BJ (cell line): ENCODE measurements around the gene SCGB1D1. TPM values are rescaled to one million over a fixed set of nuclear protein-coding genes. Genes with fewer than 3 reads are reported as not detected.
"Not testable (repeated sequence)": the region's sequence is repeated elsewhere in the genome, so short reads cannot be mapped to it uniquely, and the experiment has no call there.

ENCODE experiments used
- CTCF ChIA-PET: fragments of 350-600 bp; formaldehyde crosslinking; extraction: SDS; loops from one replicate; lab custom pipeline; 2021; ENCODE audit warnings: antibody characterized with exemption, inconsistent platforms; lab: Yijun Ruan, JAX
- POLR2A ChIA-PET: fragments of 300-600 bp; sonication (Branson Sonifier 250); formaldehyde crosslinking; extraction: SDS; loops from one replicate; lab custom pipeline; 2021; ENCODE audit warnings: antibody characterized with exemption; lab: Charles Lee
- DNase-seq: peaks from one replicate; pipeline ENCODE4 v3.0.0-alpha.2; 2011; ENCODE audit warnings: low read depth
- H3K27me3 ChIP-seq: 2 replicates; pipeline ENCODE4 v1.6.0; 2011; ENCODE audit warnings: low read length; ENCODE audit not compliant: control insufficient read depth, insufficient read depth
- H3K36me3 ChIP-seq: 2 replicates; pipeline ENCODE4 v1.5.1; 2011; ENCODE audit warnings: low read length; ENCODE audit not compliant: control insufficient read depth, insufficient read depth
- H3K4me3 ChIP-seq: 2 replicates; pipeline ENCODE4 v1.5.1; 2011; ENCODE audit warnings: low read depth, mild to moderate bottlenecking, control low read depth, low read length
- polyA plus RNA-seq: library from polyadenylated mRNA; depleted of rRNA; stranded (reverse); fragments of >200 nt; gene quantifications from 2 replicates; pipeline ENCODE4 v1.2.3, GENCODE V29; 2011
- TF ChIP-seq, protein P1 (sequence below): IDR thresholded peaks from 2 replicates; pipeline ENCODE4 v1.5.1; 2011; ENCODE audit warnings: low read depth, mild to moderate bottlenecking, control low read depth, inconsistent platforms, low read length, moderate library complexity; ENCODE audit not compliant: insufficient read depth

Gene SCGB1D1
- polyA plus RNA-seq, 1 experiment: not detected

DNA sequence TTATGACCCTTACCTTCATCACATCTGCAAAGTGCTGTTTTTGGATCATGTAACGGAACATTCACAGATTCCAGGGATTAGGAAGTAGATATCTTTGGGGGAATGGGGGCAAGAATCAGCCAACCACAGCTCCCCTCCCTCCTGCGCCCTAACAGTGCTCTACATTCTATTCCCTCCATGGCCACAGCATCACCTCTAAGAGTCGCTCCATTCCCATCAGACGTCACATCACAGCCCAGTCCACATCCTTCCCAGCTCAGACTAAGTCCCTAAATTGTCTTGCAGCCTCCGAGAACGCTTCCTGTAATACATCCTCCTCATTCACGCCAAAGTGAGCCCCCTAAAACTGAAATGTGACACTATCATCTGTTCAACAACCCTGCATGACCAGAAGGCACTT is 5.9 kb downstream of the SCGB1D1 start:
- peaks cover 4% of the 10 kb centered on the region for H3K27me3 ChIP-seq
- no peaks in the 10 kb centered on the region for H3K36me3 ChIP-seq
- CTCF ChIA-PET: no interaction called here
- H3K4me3 ChIP-seq: no peak overlapping the region
- DNase-seq: no peak
- TF ChIP-seq, protein P1, sequence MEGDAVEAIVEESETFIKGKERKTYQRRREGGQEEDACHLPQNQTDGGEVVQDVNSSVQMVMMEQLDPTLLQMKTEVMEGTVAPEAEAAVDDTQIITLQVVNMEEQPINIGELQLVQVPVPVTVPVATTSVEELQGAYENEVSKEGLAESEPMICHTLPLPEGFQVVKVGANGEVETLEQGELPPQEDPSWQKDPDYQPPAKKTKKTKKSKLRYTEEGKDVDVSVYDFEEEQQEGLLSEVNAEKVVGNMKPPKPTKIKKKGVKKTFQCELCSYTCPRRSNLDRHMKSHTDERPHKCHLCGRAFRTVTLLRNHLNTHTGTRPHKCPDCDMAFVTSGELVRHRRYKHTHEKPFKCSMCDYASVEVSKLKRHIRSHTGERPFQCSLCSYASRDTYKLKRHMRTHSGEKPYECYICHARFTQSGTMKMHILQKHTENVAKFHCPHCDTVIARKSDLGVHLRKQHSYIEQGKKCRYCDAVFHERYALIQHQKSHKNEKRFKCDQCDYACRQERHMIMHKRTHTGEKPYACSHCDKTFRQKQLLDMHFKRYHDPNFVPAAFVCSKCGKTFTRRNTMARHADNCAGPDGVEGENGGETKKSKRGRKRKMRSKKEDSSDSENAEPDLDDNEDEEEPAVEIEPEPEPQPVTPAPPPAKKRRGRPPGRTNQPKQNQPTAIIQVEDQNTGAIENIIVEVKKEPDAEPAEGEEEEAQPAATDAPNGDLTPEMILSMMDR: no peak
- POLR2A ChIA-PET: no interaction called here

GRCh38 chr11:62197400-62197799 is 7.4 kb downstream of the SCGB1D1 start:
- POLR2A ChIA-PET, H3K27me3 ChIP-seq, CTCF ChIA-PET: not testable (repeated sequence)

GRCh38 chr11:62201376-62201775 is 11.4 kb downstream of the SCGB1D1 start:
- Histone ChIP-seq H3K36me3 (no peaks in the 10 kb centered on the region), H3K27me3 (peaks cover 8% of the 10 kb centered on the region), H3K4me3 (no peak overlapping the region)
- DNase-seq: no peak
- TF ChIP-seq, protein P1: no peak
- POLR2A ChIA-PET: no interaction called here
- CTCF ChIA-PET: no interaction called here

More at GRCh38 chr11:62197400-62197799, 7.4 kb downstream of the SCGB1D1 start:
- not testable (repeated sequence) for H3K4me3 ChIP-seq, DNase-seq, H3K36me3 ChIP-seq

GRCh38 chr11:62202910-62203309 is 12.9 kb downstream of the SCGB1D1 start:
- Histone ChIP-seq H3K27me3 (peaks cover 8% of the 10 kb centered on the region), H3K4me3 (no peak overlapping the region), H3K36me3 (no peaks in the 10 kb centered on the region)
- CTCF ChIA-PET: interaction anchor here (2.2 kb wide), 1 partner anchor 31 kb away, joined by 5 read pairs; no protein-coding TSS in a partner anchor
- POLR2A ChIA-PET: no interaction called here
- TF ChIP-seq, protein P1: no peak
- no peak for DNase-seq

DNA sequence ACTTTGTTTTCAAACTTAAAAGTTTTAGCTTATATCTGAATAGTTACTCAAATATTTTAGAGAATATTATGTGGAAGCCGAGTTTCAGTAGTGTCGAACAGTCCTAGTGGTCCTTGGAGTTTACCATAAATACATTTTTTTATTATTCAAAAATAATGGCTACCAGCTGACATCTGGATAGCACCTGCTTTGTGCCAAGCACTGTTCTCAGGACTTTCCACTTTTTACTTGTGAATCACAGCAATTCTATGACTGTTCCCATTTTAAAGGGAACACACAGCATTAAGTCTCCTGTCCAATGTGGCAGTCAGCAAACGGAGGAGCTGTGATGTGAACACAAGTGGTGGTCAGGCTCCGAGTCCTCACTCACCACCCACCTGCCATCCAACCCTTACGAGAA is 14.4 kb downstream of the SCGB1D1 start:
- TF ChIP-seq, protein P1: no peak
- Histone ChIP-seq H3K36me3 (no peaks in the 10 kb centered on the region), H3K4me3 (no peak overlapping the region), H3K27me3 (peaks cover 6% of the 10 kb centered on the region)
- DNase-seq: no peak
- ChIA-PET POLR2A (interaction anchor here (0.7 kb wide), 1 partner anchor 34 kb away, joined by 4 read pairs; no protein-coding TSS in a partner anchor), CTCF (interaction anchor here (2.2 kb wide), 1 partner anchor 33 kb away, joined by 5 read pairs; no protein-coding TSS in a partner anchor)

- CTCF ChIA-PET: interaction anchor here (2.2 kb wide), 1 partner anchor 34 kb away, joined by 5 read pairs; no protein-coding TSS in a partner anchor
- H3K4me3 ChIP-seq: no peak overlapping the region
- H3K36me3 ChIP-seq: no peaks in the 10 kb centered on the region
- H3K27me3 ChIP-seq: peaks cover 5% of the 10 kb centered on the region
- POLR2A ChIA-PET: no interaction called here
- DNase-seq: no peak
- TF ChIP-seq, protein P1: no peak
Measured at GRCh38 chr11:62205441-62205840, 15.4 kb downstream of the SCGB1D1 start.

DNA sequence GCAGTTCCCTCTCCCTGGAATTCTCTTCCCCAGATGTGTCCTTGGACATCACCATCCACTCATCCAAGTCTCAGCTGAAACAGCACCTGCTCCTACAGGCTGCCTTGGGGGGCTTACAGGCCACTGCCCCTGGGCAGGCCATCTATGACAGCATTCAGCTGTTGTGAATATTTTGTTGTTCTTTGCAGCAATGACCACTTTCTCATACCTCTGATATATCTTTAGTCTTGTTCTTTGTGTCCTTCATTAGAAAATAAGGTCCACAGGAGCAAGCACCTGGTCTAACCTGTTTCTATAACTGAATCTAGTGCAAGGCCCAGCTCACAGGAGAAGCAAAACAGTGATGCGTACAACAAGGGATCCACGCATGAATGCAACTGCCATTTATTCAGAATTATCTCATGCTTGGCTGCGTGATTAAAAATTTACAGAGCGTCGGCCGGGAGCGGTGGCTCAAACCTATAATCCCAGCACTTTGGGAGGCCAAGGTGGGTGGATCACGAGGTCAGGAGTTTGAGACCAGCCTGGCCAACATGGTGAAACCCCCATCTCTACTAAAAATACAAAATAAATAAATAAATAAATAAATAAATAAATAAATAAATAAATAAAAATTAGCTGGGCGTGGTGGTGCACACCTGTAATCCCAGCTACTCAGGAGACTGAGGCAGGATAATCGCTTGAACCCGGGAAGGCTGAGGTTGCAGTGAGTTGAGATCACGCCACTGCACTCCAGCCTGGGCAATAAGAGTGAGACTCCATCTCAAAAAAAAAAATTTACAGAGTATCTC is 16.5 kb downstream of the SCGB1D1 start:
- CTCF ChIA-PET: interaction anchor here (0.9 kb wide), 1 partner anchor 11 kb away, joined by 3 read pairs; no protein-coding TSS in a partner anchor
- POLR2A ChIA-PET, H3K36me3 ChIP-seq, H3K27me3 ChIP-seq, DNase-seq, H3K4me3 ChIP-seq: not testable (repeated sequence)
